Measurements from ENCODE around the gene PTPN14. TPM values are rescaled to one million over a fixed set of nuclear protein-coding genes. Genes with fewer than 3 reads are reported as not detected.

The PTPN14 gene
- total RNA-seq, 6 experiments from 2014 or later = 1.6 to 4.6 (median 2.1) TPM

- H3K4me3 ChIP-seq = no peak overlapping the region
- DNase-seq (no peak), ATAC-seq (no peak)
- no peaks in the 10 kb centered on the region for H3K9me3 ChIP-seq
- TF ChIP-seq CTCF (IDR thresholded peaks at IDR 0.05) (no peak), POLR2A (IDR thresholded peaks at IDR 0.05) (no peak)
- no peaks in the 10 kb centered on the region for H3K36me3 ChIP-seq
- intact Hi-C loops (cut with DNase I) = no loop called here
- no peak overlapping the region for H3K27ac ChIP-seq
- no peaks in the 10 kb centered on the region for H3K27me3 ChIP-seq
- 85% methylated on average over 19 of the region's 25 CpGs for WGBS (ENCODE audit: insufficient coverage, low coverage, low lambda C conversion rate, missing lambda C conversion rate)
- H3K4me1 ChIP-seq = no peaks in the 10 kb centered on the region
Observed at GRCh38 chr1:214303141-214303930, 248.1 kb downstream of the PTPN14 start.

- Histone ChIP-seq H3K9me3 (no peaks in the 10 kb centered on the region), H3K4me3 (no peak overlapping the region), H3K4me1 (no peaks in the 10 kb centered on the region), H3K36me3 (no peaks in the 10 kb centered on the region), H3K27ac (no peak overlapping the region), H3K27me3 (no peaks in the 10 kb centered on the region)
- ATAC-seq = no peak
- DNase-seq = no peak
- intact Hi-C loops (cut with DNase I) = no loop called here
- TF ChIP-seq POLR2A (IDR thresholded peaks at IDR 0.05) (no peak), CTCF (IDR thresholded peaks at IDR 0.05) (no peak)
Observed at GRCh38 chr1:214301526-214301925, 249.9 kb downstream of the PTPN14 start.

- DNase-seq (no peak), ATAC-seq (no peak)
- intact Hi-C loops (cut with DNase I) = no loop called here
- Histone ChIP-seq H3K36me3 (no peaks in the 10 kb centered on the region), H3K27ac (no peak overlapping the region), H3K9me3 (no peaks in the 10 kb centered on the region), H3K27me3 (no peaks in the 10 kb centered on the region), H3K4me1 (no peaks in the 10 kb centered on the region), H3K4me3 (no peak overlapping the region)
- 95% methylated on average over 9 of the region's 9 CpGs for WGBS (ENCODE audit: insufficient coverage, low coverage, low lambda C conversion rate, missing lambda C conversion rate)
- no peak for TF ChIP-seq CTCF (IDR thresholded peaks at IDR 0.05)
Observed at GRCh38 chr1:214300149-214300780, 251.1 kb downstream of the PTPN14 start.

Other genes starting within 250 kb of the PTPN14 start
- gene CENPF, start 51.6 kb upstream of the PTPN14 start, total RNA-seq = 1 to 10 TPM in 3 of 6 experiments, under 1 TPM in 3; 0.13 to 3.3 (median 1.0) TPM